HG03558 (cell line): ENCODE data around the gene LECT2.

ENCODE experiments used
- ATAC-seq: cut with Tn5 transposase; IDR thresholded peaks from one replicate; pipeline ENCODE4 v1.9.1; 2021; ENCODE audit warnings: moderate number of reproducible peaks; ENCODE audit not compliant: unreplicated experiment; ENCODE audit errors: extremely low read depth

The LECT2 gene

GRCh38 chr5:135954899-135955298, at the start of gene LECT2:
Gene LECT2 (minus strand): TSS chr5:135954983. CDS start chr5:135954833, 150 bp downstream.
- no peak for ATAC-seq

- ATAC-seq = no peak
These were observed 49.7 kb upstream of the LECT2 start for GRCh38 chr5:136004436-136004835.

- no peak for ATAC-seq
These were observed 46.7 kb upstream of the LECT2 start for GRCh38 chr5:136001466-136001981.

GRCh38 chr5:136000932-136001331, 46.1 kb upstream of the LECT2 start:
- ATAC-seq = no peak

- no peak for ATAC-seq
These were observed 45.4 kb upstream of the LECT2 start for GRCh38 chr5:136000147-136000546.

- no peak for ATAC-seq
These were observed 44.8 kb upstream of the LECT2 start for GRCh38 chr5:135999406-136000139.

GRCh38 chr5:135998889-135999288, 44.1 kb upstream of the LECT2 start:
- no peak for ATAC-seq

- ATAC-seq = no peak
These were observed 43.0 kb upstream of the LECT2 start for GRCh38 chr5:135997673-135998335.

- no peak for ATAC-seq
These were observed 41.8 kb upstream of the LECT2 start for GRCh38 chr5:135996611-135997010.

- no peak for ATAC-seq
These were observed 41.2 kb upstream of the LECT2 start for GRCh38 chr5:135995976-135996375.

- ATAC-seq = no peak
These were observed 39.3 kb upstream of the LECT2 start for GRCh38 chr5:135993880-135994636.

- no peak for ATAC-seq
These were observed 38.6 kb upstream of the LECT2 start for GRCh38 chr5:135993335-135993879.

GRCh38 chr5:135991429-135991828, 36.6 kb upstream of the LECT2 start:
- no peak for ATAC-seq

- no peak for ATAC-seq
These were observed 35.9 kb upstream of the LECT2 start for GRCh38 chr5:135990528-135991255.

GRCh38 chr5:135989686-135990085, 34.9 kb upstream of the LECT2 start:
- no peak for ATAC-seq

- no peak for ATAC-seq
These were observed 33.8 kb upstream of the LECT2 start for GRCh38 chr5:135988546-135988945.

- no peak for ATAC-seq
These were observed 32.2 kb upstream of the LECT2 start for GRCh38 chr5:135986891-135987401.

- no peak for ATAC-seq
These were observed 31.6 kb upstream of the LECT2 start for GRCh38 chr5:135986401-135986800.

GRCh38 chr5:135985951-135986350, 31.2 kb upstream of the LECT2 start:
- no peak for ATAC-seq

GRCh38 chr5:135980620-135981019, 25.8 kb upstream of the LECT2 start:
- no peak for ATAC-seq
